Esophagus squamous epithelium (tissue), 5 donors: ENCODE results near the gene MAN2C1. TPM values are rescaled to one million over a fixed set of nuclear protein-coding genes. Genes with fewer than 3 reads are reported as not detected.
"Not testable (repeated sequence)": the region's sequence is repeated elsewhere in the genome, so short reads cannot be mapped to it uniquely, and the experiment has no call there.

Experiments
- DNase-seq: peaks from one replicate; lab custom pipeline; 2025; lab: John Stamatoyannopoulos, UW
- H3K27ac ChIP-seq, 4 donors: fragments of 200-600 bp; sonication (generic); one replicate each; pipeline ENCODE4 v1.5.1; 2016 to 2019; ENCODE audit warnings: mild to moderate bottlenecking in 1 of 4
- H3K27me3 ChIP-seq, 4 donors: fragments of 200-600 bp; sonication (generic); 1 replicate in 3 of 4; 2 replicates in 1 of 4; pipeline versions ENCODE4 v1.5.1 to v1.6.0; 2017 to 2021; ENCODE audit warnings: antibody characterized with exemption in 1 of 4
- H3K36me3 ChIP-seq, 3 donors: fragments of 200-600 bp; sonication (generic); one replicate each; pipeline ENCODE4 v1.5.1; 2016 to 2019
- H3K4me1 ChIP-seq, 3 donors: fragments of 200-600 bp; sonication (generic); one replicate each; pipeline ENCODE4 v1.5.1; 2017 to 2019
- H3K4me3 ChIP-seq, 4 donors: fragments of 200-600 bp; sonication (generic); 1 replicate in 3 of 4; 2 replicates in 1 of 4; pipeline ENCODE4 v1.5.1; 2016 to 2019; ENCODE audit warnings: mild to moderate bottlenecking in 2 of 4, moderate library complexity in 1 of 4
- H3K9me3 ChIP-seq, 3 donors: fragments of 200-600 bp; sonication (generic); one replicate each; pipeline ENCODE4 v1.5.1; 2016 to 2019
- POLR2A ChIP-seq, 4 donors: fragments of 450-650 bp; IDR thresholded peaks; one replicate each; pipeline ENCODE4 v1.6.1; 2017; ENCODE audit warnings: antibody characterized with exemption in 4 of 4, mild to moderate bottlenecking in 4 of 4, moderate library complexity in 3 of 4
- WGBS, 2 donors: methylation state at CpG; one replicate each; pipeline ENCODE4 v1.1.5; 2018; 5-methylcytosine and 5-hydroxymethylcytosine counted together
- intact Hi-C: fragments of 100-400 bp; cut with DNase I; formaldehyde crosslinking; loops from one replicate; pipeline ENCODE4 v1.15.0; 2022
- total RNA-seq, 4 donors: library from RNA; depleted of rRNA; stranded (reverse); fragments of >200 nt; gene quantifications; one replicate each; pipeline ENCODE4 v1.1.0, GENCODE V29; 2016
- TF ChIP-seq, protein P1 (sequence below), 6 experiments: fragments of 450-650 bp in 4 of 6; fragments of 200-600 bp in 2 of 6; sonication (generic) in 2 of 6; IDR thresholded peaks; one replicate each; pipeline ENCODE4 v1.5.1; 2016 to 2019; ENCODE audit warnings: antibody characterized with exemption in 6 of 6, mild to moderate bottlenecking in 4 of 6, moderate library complexity in 4 of 6
- donor health status: DM: yes; HTN: yes; CAD: no.

The MAN2C1 gene
- total RNA-seq, 4 donors from 2014 or later, result 60.3 to 134 (median 83.8) TPM

DNA sequence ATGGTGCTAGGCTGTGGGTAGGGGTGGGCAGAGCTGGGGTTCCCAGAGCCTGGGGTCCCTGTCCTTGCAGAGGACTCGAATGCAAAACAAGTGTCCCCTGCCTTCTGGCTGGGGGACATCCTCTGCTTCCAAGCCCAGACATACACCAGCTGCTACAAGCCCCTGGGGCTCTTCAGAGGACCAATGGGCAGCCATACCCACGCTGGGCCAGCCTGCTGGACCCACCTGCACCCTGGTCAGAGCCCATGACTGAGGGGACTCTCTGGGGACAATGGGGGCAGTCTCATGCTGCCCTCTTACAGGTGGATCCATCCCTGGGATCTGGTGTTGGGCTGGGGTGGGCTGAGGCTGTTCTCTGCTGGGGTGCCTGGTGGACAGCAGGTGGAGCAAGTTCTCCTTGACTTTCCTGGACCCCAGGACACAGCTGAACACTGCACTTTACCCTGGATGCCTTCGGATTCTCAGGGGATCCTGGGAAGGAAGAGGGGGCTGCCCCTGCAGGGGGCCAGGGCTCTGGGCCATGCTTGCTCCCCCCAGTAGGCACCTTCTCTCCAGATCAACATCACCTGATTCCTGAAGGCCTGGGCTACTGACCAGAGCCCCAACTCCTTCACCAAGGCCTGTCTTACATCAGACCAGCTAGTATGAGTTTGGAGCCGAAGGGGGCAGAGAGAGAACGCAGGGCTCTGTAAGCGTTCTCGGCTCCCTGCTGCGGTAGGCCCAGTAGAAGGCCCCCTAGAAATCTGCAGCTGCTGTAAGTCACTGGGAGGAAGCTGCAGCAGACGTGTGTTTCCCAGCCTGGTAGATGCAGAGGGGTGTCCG lies 39.7 kb downstream of the MAN2C1 start:
- DNase-seq, result no peak
- H3K4me3 ChIP-seq, result no peak overlapping the region
- H3K36me3 ChIP-seq, result no peaks in the 10 kb centered on the region
- no peaks in the 10 kb centered on the region for H3K9me3 ChIP-seq
- intact Hi-C loops, result loop anchor here (10.0 kb wide), 1 partner anchor 94 kb away; no protein-coding TSS in a partner anchor
- H3K27ac ChIP-seq, result no peak overlapping the region
- WGBS, 2 donors, result 72% methylated on average over 7 of the region's 10 CpGs; no CpG with 5 or more reads in 1 of the 2 donors
- H3K4me1 ChIP-seq, result no peaks in the 10 kb centered on the region
- TF ChIP-seq POLR2A (IDR thresholded peaks at IDR 0.05), result no peak
- TF ChIP-seq, protein P1, sequence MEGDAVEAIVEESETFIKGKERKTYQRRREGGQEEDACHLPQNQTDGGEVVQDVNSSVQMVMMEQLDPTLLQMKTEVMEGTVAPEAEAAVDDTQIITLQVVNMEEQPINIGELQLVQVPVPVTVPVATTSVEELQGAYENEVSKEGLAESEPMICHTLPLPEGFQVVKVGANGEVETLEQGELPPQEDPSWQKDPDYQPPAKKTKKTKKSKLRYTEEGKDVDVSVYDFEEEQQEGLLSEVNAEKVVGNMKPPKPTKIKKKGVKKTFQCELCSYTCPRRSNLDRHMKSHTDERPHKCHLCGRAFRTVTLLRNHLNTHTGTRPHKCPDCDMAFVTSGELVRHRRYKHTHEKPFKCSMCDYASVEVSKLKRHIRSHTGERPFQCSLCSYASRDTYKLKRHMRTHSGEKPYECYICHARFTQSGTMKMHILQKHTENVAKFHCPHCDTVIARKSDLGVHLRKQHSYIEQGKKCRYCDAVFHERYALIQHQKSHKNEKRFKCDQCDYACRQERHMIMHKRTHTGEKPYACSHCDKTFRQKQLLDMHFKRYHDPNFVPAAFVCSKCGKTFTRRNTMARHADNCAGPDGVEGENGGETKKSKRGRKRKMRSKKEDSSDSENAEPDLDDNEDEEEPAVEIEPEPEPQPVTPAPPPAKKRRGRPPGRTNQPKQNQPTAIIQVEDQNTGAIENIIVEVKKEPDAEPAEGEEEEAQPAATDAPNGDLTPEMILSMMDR (IDR thresholded peaks at IDR 0.05), result no peak
- H3K27me3 ChIP-seq, result no peaks in the 10 kb centered on the region

DNA sequence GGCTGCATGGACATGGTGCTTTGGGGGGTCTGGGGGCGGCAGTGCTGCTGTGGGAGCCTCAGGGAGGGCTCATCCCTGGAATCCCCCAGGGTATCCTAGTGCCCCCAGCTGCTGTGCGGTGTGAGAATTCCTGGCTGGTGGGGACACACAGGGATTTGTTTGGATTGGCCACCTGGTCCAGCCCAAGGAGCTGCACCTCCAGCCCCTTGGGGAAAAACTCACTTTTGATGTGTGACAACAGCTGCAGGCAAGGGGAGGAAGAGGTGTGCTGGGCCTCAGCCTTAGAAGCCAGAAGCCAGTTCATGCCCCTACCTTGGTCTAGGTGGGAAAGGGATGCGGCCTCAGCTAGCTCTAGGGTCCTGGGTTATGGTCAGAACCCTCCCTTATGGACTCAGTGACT lies 40.9 kb downstream of the MAN2C1 start:
- H3K36me3 ChIP-seq, result no peaks in the 10 kb centered on the region
- WGBS, 2 donors, result 100% methylated on average over 2 of the region's 3 CpGs; no CpG with 5 or more reads in 1 of the 2 donors
- no peak for DNase-seq
- H3K4me1 ChIP-seq, result no peaks in the 10 kb centered on the region
- H3K27ac ChIP-seq, result no peak overlapping the region
- no peaks in the 10 kb centered on the region for H3K9me3 ChIP-seq
- no peaks in the 10 kb centered on the region for H3K27me3 ChIP-seq
- intact Hi-C loops, result loop anchor here (10.0 kb wide), 1 partner anchor 93 kb away; no protein-coding TSS in a partner anchor
- TF ChIP-seq, protein P1 (IDR thresholded peaks at IDR 0.05), result no peak
- TF ChIP-seq POLR2A (IDR thresholded peaks at IDR 0.05), result no peak
- no peak overlapping the region for H3K4me3 ChIP-seq

DNA sequence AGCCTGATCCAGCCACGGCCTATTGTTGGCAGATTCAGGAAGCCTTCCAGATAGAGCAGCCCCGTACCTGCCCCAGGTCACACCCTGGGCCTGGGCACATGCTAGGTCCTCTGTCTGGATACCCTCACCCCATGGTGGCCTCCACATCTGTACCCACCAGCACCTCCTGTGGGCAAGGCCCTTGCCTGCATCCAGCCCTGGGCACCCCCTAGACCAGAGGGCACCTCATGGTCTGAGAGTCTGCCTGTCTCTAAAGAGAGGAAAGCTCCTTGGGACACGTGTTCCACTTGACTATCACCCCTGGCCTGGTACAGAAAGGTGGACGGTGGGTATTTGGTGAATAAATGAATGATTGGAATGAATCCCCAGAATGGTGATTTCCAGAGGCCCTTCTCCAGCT lies 41.4 kb downstream of the MAN2C1 start:
- Histone ChIP-seq H3K27ac (no peak overlapping the region), H3K27me3 (no peaks in the 10 kb centered on the region), H3K4me3 (no peak overlapping the region), H3K9me3 (no peaks in the 10 kb centered on the region), H3K4me1 (no peaks in the 10 kb centered on the region), H3K36me3 (no peaks in the 10 kb centered on the region)
- intact Hi-C loops, result loop anchor here (10.0 kb wide), 1 partner anchor 92 kb away; no protein-coding TSS in a partner anchor
- TF ChIP-seq, protein P1 (IDR thresholded peaks at IDR 0.05), result no peak
- TF ChIP-seq POLR2A (IDR thresholded peaks at IDR 0.05), result no peak
- no peak for DNase-seq
- WGBS, 2 donors, result 63 to 90% methylated on average over 3 of the region's 4 CpGs

- Histone ChIP-seq H3K4me3 (no peak overlapping the region), H3K9me3 (no peaks in the 10 kb centered on the region), H3K27me3 (no peaks in the 10 kb centered on the region), H3K4me1 (no peaks in the 10 kb centered on the region), H3K27ac (no peak overlapping the region), H3K36me3 (no peaks in the 10 kb centered on the region)
- intact Hi-C loops, result loop anchor here (10.0 kb wide), 1 partner anchor 91 kb away; no protein-coding TSS in a partner anchor
- DNase-seq, result no peak
- TF ChIP-seq, protein P1 (IDR thresholded peaks at IDR 0.05), result no peak
- TF ChIP-seq POLR2A (IDR thresholded peaks at IDR 0.05), result no peak
- 89 to 94% methylated on average over 4 of the region's 4 CpGs for WGBS, 2 donors
Measured at GRCh38 chr15:75325922-75326321, 42.5 kb downstream of the MAN2C1 start.

- intact Hi-C loops, result loop anchor here (10.0 kb wide), 1 partner anchor 87 kb away; no protein-coding TSS in a partner anchor
- TF ChIP-seq, protein P1 (IDR thresholded peaks at IDR 0.05), result no peak
- no peak for TF ChIP-seq POLR2A (IDR thresholded peaks at IDR 0.05)
- WGBS, 2 donors, result 82% methylated on average over 6 of the region's 6 CpGs
Measured at GRCh38 chr15:75321711-75322110, 46.7 kb downstream of the MAN2C1 start.

DNA sequence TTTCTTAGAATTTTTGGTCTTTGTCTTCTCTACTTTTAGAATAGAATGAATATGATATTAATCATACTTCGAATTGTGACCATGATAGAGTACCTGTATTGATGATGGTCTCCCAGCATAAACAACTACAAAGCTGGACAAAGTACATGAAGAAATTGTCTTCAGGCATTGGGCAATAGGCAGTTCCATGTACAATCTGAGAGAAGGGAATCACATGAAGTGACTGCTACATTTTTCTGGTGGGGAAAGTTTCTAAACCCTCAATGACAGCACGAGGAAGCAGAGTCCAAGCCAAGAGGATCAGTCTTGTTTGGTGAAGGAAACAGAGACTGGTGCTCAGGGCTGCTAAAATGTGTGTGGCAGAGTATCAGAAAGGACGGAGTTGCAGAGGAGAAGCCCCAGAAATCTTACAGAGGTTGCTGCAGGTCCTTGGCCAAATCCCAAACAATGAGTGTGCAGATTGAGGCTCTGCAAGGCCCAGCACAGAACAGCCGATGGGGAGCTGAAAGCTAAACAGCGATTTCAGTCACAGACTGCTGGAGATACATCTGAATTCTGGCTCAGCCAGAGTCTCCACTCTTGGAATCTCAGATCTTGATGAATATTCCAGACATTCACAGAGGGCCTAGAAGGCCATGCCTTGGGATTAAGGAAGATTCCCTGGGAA lies 49.0 kb downstream of the MAN2C1 start:
- H3K9me3 ChIP-seq, H3K36me3 ChIP-seq, H3K4me3 ChIP-seq, intact Hi-C loops, DNase-seq, H3K27ac ChIP-seq, H3K27me3 ChIP-seq, H3K4me1 ChIP-seq: not testable (repeated sequence)
- 65 to 76% methylated on average over 5 of the region's 5 CpGs for WGBS, 2 donors

More at GRCh38 chr15:75321711-75322110, 46.7 kb downstream of the MAN2C1 start:
- Histone ChIP-seq H3K4me3 (no peak overlapping the region), H3K27ac (no peak overlapping the region), H3K4me1 (no peaks in the 10 kb centered on the region), H3K9me3 (no peaks in the 10 kb centered on the region), H3K27me3 (no peaks in the 10 kb centered on the region), H3K36me3 (no peaks in the 10 kb centered on the region)
- DNase-seq, result no peak
